NT2/D1 (cell line): ENCODE measurements around the gene WIF1.

ENCODE experiments used
- DNase-seq: peaks from one replicate; pipeline ENCODE4 v3.0.0-alpha.2; 2011; ENCODE audit warnings: low read depth, low spot score
- H3K27me3 ChIP-seq: 2 replicates; pipeline ENCODE4 v1.6.0; 2011; ENCODE audit warnings: mild to moderate bottlenecking; ENCODE audit not compliant: insufficient read length, insufficient read depth
- H3K36me3 ChIP-seq: 2 replicates; pipeline ENCODE4 v1.6.1; 2011; ENCODE audit warnings: mild to moderate bottlenecking, low read length, mixed read lengths; ENCODE audit not compliant: insufficient read depth, insufficient read length
- H3K4me1 ChIP-seq: 2 replicates; pipeline ENCODE4 v1.5.1; 2011; ENCODE audit not compliant: insufficient read depth, insufficient read length
- H3K4me3 ChIP-seq: 2 replicates; pipeline ENCODE4 v1.5.1; 2011; ENCODE audit warnings: low read depth; ENCODE audit not compliant: insufficient read length
- H3K9ac ChIP-seq: 2 replicates; pipeline ENCODE4 v1.6.0; 2011; ENCODE audit warnings: low read depth; ENCODE audit not compliant: insufficient read length
- H3K9me3 ChIP-seq: 2 replicates; pipeline ENCODE4 v1.5.1; 2011; ENCODE audit warnings: mild to moderate bottlenecking, low read length; ENCODE audit not compliant: insufficient read depth
- SUZ12 ChIP-seq: IDR thresholded peaks from 2 replicates; pipeline ENCODE4 v1.6.1; 2011; ENCODE audit not compliant: insufficient read length, insufficient read depth; ENCODE audit errors: extremely low read depth
- YY1 ChIP-seq: IDR thresholded peaks from 2 replicates; pipeline ENCODE4 v1.6.1; 2011; ENCODE audit not compliant: insufficient read length, insufficient read depth
- ZNF274 ChIP-seq: IDR thresholded peaks from 2 replicates; pipeline ENCODE4 v1.6.1; 2011; ENCODE audit warnings: mild to moderate bottlenecking, low read depth, low read length

WIF1 gene

GRCh38 chr12:65140738-65141137 is 19.6 kb upstream of the WIF1 start:
- Histone ChIP-seq H3K4me1 (no peaks in the 10 kb centered on the region), H3K9ac (no peak overlapping the region), H3K36me3 (no peaks in the 10 kb centered on the region), H3K9me3 (no peaks in the 10 kb centered on the region), H3K27me3 (no peaks in the 10 kb centered on the region), H3K4me3 (no peak overlapping the region)
- DNase-seq, result no peak
- no peak for TF ChIP-seq SUZ12
- TF ChIP-seq YY1, result no peak
- TF ChIP-seq ZNF274, result no peak

- H3K9me3 ChIP-seq, result no peaks in the 10 kb centered on the region
- H3K36me3 ChIP-seq, result no peaks in the 10 kb centered on the region
- TF ChIP-seq SUZ12 (no peak), YY1 (no peak), ZNF274 (no peak)
- no peak for DNase-seq
- no peak overlapping the region for H3K4me3 ChIP-seq
- H3K4me1 ChIP-seq, result no peaks in the 10 kb centered on the region
- H3K27me3 ChIP-seq, result peaks cover 5% of the 10 kb centered on the region
- H3K9ac ChIP-seq, result no peak overlapping the region
These were observed 18.3 kb upstream of the WIF1 start for GRCh38 chr12:65139389-65139788.

- Histone ChIP-seq H3K4me1 (no peaks in the 10 kb centered on the region), H3K9ac (no peak overlapping the region), H3K4me3 (no peak overlapping the region), H3K9me3 (no peaks in the 10 kb centered on the region), H3K27me3 (peaks cover 18% of the 10 kb centered on the region), H3K36me3 (no peaks in the 10 kb centered on the region)
- TF ChIP-seq ZNF274 (no peak), YY1 (no peak), SUZ12 (no peak)
- DNase-seq, result no peak
These were observed 12.8 kb upstream of the WIF1 start for GRCh38 chr12:65133879-65134278.

DNA sequence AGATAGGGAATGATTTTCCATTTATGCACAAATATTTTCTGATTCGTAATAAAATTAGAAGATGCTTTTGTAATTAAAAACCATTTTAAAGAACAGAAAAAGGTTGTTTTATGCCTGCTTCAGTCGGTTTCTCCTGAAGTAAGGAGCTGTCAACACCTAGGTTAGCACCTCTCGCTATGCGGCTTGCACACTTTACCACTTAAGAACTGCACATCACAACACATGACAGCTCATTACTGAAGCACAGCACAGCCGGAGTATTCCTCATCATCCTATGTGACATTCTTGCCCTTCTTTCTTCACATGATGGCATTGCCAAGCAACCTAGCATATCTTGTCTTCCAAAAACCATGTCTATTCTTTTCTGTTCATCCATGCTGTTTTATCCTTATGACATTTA is 5.4 kb upstream of the WIF1 start:
- H3K4me1 ChIP-seq, result peaks cover 3% of the 10 kb centered on the region
- DNase-seq, result no peak
- H3K27me3 ChIP-seq, result peaks cover 29% of the 10 kb centered on the region
- no peak overlapping the region for H3K9ac ChIP-seq
- no peaks in the 10 kb centered on the region for H3K9me3 ChIP-seq
- TF ChIP-seq YY1 (no peak), ZNF274 (no peak), SUZ12 (no peak)
- no peaks in the 10 kb centered on the region for H3K36me3 ChIP-seq
- H3K4me3 ChIP-seq, result no peak overlapping the region

DNA sequence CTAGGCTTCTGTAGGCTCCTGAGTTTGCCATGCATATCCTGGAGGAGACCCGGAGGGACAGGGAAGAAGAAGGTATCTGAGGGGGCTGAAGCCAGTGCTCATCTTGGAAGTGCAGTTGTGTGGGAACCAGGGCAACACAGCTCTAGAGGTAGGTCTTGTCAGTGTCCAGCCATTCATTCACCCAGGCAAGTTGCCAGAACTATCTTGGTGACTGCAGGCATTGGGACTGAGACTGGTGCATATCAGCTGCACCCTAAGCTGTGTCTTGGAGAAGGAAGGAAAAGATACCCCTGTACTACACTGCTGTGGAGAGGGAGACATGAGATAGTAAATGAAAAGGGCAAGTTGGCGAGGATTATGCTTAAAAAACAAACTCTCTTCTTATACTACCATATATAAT is 4.9 kb upstream of the WIF1 start:
- no peaks in the 10 kb centered on the region for H3K36me3 ChIP-seq
- H3K4me1 ChIP-seq, result peaks cover 3% of the 10 kb centered on the region
- TF ChIP-seq YY1, result no peak
- TF ChIP-seq SUZ12, result no peak
- TF ChIP-seq ZNF274, result no peak
- no peak overlapping the region for H3K9ac ChIP-seq
- H3K27me3 ChIP-seq, result peaks cover 34% of the 10 kb centered on the region
- H3K4me3 ChIP-seq, result no peak overlapping the region
- no peaks in the 10 kb centered on the region for H3K9me3 ChIP-seq
- DNase-seq, result no peak

DNA sequence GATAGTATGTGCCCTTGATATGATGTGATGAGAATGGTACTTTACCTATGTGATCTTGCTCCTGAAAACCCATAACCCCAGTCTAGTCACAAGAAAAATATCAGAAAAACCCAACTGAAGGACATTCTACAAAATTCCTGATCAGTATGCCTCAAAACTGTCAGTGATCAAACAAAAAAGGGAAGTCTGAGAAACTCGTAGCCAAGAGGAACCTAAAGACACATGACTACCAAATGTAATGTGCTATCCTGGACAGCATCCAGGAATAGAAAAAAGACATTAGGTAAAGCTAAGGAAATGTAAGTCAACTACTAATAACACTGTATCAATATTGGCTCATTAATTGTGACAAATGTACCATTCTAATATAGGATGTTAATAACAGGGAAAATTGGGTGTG is 4.1 kb upstream of the WIF1 start:
- no peaks in the 10 kb centered on the region for H3K9me3 ChIP-seq
- no peak for DNase-seq
- no peaks in the 10 kb centered on the region for H3K36me3 ChIP-seq
- no peak overlapping the region for H3K9ac ChIP-seq
- H3K4me1 ChIP-seq, result peaks cover 3% of the 10 kb centered on the region
- TF ChIP-seq ZNF274 (no peak), YY1 (no peak), SUZ12 (no peak)
- peaks cover 42% of the 10 kb centered on the region for H3K27me3 ChIP-seq
- H3K4me3 ChIP-seq, result no peak overlapping the region

DNA sequence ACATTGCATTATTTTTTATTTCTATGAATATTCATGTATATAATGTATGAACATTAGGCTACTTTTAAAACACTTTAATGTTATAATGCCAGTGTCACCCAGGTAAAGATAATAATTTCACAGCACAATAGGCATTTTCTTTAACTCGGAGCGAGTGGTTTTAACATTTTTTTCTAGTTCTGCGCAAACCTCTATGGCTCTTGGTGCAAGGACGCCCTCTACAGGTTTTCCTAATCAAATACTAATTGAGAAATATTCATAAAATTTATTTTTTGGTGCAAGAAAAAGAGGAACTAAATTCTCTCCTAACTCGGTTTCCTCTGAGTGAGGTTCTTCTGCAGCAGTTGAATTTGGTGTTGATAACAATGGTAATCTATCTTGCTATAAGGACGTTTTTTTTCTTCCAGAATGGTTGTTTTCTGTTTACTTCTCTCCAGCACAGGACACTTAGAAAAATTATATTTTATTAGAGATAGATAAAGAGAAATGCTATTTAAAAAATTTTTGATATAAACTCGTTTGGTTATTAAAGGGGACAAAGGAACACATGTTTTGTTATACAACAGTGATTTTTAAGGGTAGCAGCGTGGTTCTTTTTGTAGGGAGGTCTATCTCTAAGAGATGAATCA is 2.4 kb upstream of the WIF1 start:
- Histone ChIP-seq H3K36me3 (no peaks in the 10 kb centered on the region), H3K9ac (no peak overlapping the region), H3K4me3 (no peak overlapping the region), H3K9me3 (no peaks in the 10 kb centered on the region), H3K4me1 (peaks cover 3% of the 10 kb centered on the region), H3K27me3 (peaks cover 59% of the 10 kb centered on the region)
- DNase-seq, result peak; percentile 32
- TF ChIP-seq SUZ12 (no peak), YY1 (no peak), ZNF274 (no peak)

GRCh38 chr12:65122703-65123102 is 1.6 kb upstream of the WIF1 start:
- DNase-seq, result no peak
- H3K36me3 ChIP-seq, result no peaks in the 10 kb centered on the region
- TF ChIP-seq SUZ12 (no peak), YY1 (no peak), ZNF274 (no peak)
- H3K4me1 ChIP-seq, result peaks cover 3% of the 10 kb centered on the region
- no peak overlapping the region for H3K4me3 ChIP-seq
- H3K9me3 ChIP-seq, result no peaks in the 10 kb centered on the region
- peaks cover 62% of the 10 kb centered on the region for H3K27me3 ChIP-seq
- no peak overlapping the region for H3K9ac ChIP-seq
